T-cell (primary cell): ENCODE measurements around the gene PRKCZ. TPM values are rescaled to one million over a fixed set of nuclear protein-coding genes. Genes with fewer than 3 reads are reported as not detected.

ENCODE experiments used
- ATAC-seq, 4 experiments: fragments of 200-7000 bp in 3 of 4; fragments of 150-1000 bp in 1 of 4; cut with Tn5 transposase; replicated peaks in 1 of 4; 1 replicate in 3 of 4; 2 replicates in 1 of 4; pipeline ENCODE4 v1.10.0; 2021; ENCODE audit warnings: moderate library complexity in 3 of 4, mild to moderate bottlenecking in 2 of 4, moderate number of reproducible peaks in 1 of 4
- CTCF ChIA-PET, 2 donors: fragments of 300-600 bp; sonication (Branson Sonifier 250); formaldehyde crosslinking; loops; one replicate each; lab custom pipeline; 2022; ENCODE audit warnings: antibody characterized with exemption in 2 of 2; lab: Charles Lee
- POLR2A ChIA-PET, 2 donors: fragments of 300-600 bp; sonication (Branson Sonifier 250); formaldehyde crosslinking; loops; one replicate each; lab custom pipeline; 2022; ENCODE audit warnings: antibody characterized with exemption in 2 of 2; lab: Charles Lee
- DNase-seq, 35 experiments: peaks; one replicate each; pipeline versions ENCODE4 v3.0.0 to v3.0.0-alpha.2; 2013 to 2023
- H3K27ac ChIP-seq: one replicate; pipeline ENCODE4 v1.5.1; 2013; ENCODE audit warnings: low read length
- H3K27me3 ChIP-seq, 2 experiments: replicated peaks in 1 of 2; 1 replicate in 1 of 2; 2 replicates in 1 of 2; pipeline versions ENCODE4 v1.6.1 to v1.7.0; 2013; ENCODE audit warnings: low read length in 1 of 2, mixed read lengths in 1 of 2; ENCODE audit not compliant: control insufficient read depth in 2 of 2, insufficient read depth in 2 of 2; ENCODE audit errors: extremely low read depth in 1 of 2
- H3K36me3 ChIP-seq, 2 donors: 1 replicate in 1 of 2; 2 replicates in 1 of 2; pipeline versions ENCODE4 v1.6.1 to v1.7.0; 2013; ENCODE audit warnings: low read length in 1 of 2; ENCODE audit not compliant: control insufficient read depth in 2 of 2, insufficient read depth in 1 of 2; ENCODE audit errors: extremely low read depth in 1 of 2
- H3K4me1 ChIP-seq, 2 experiments: 1 replicate in 1 of 2; 2 replicates in 1 of 2; pipeline versions ENCODE4 v1.6.1 to v1.7.0; 2013; ENCODE audit warnings: low read length in 2 of 2, mixed read lengths in 1 of 2; ENCODE audit not compliant: insufficient read depth in 2 of 2, control insufficient read depth in 1 of 2; ENCODE audit errors: extremely low read depth in 1 of 2
- H3K4me3 ChIP-seq, 2 donors: 1 replicate in 1 of 2; 2 replicates in 1 of 2; pipeline versions ENCODE4 v1.5.1 to v1.7.0; 2013; ENCODE audit warnings: mild to moderate bottlenecking in 2 of 2, low read length in 1 of 2, moderate library complexity in 1 of 2; ENCODE audit not compliant: control insufficient read depth in 1 of 2; ENCODE audit errors: extremely low read depth in 1 of 2
- H3K9me3 ChIP-seq: 2 replicates; pipeline ENCODE4 v1.7.0; 2013
- H3K27ac Mint-ChIP-seq, 2 donors: one replicate each; pipeline ENCODE4 v1.8.0; 2020 to 2021; ENCODE audit warnings: mild to moderate bottlenecking in 2 of 2, mixed read lengths in 2 of 2
- H3K27me3 Mint-ChIP-seq, 2 donors: one replicate each; pipeline ENCODE4 v1.8.0; 2021 to 2022; ENCODE audit warnings: mixed read lengths in 2 of 2
- H3K36me3 Mint-ChIP-seq: one replicate; pipeline ENCODE4 v1.8.0; 2021; ENCODE audit warnings: mixed read lengths
- H3K4me1 Mint-ChIP-seq, 3 donors: one replicate each; pipeline ENCODE4 v1.8.0; 2020 to 2022; ENCODE audit warnings: mixed read lengths in 3 of 3, mild to moderate bottlenecking in 1 of 3
- H3K4me3 Mint-ChIP-seq, 3 donors: one replicate each; pipeline ENCODE4 v1.8.0; 2020 to 2022; ENCODE audit warnings: mild to moderate bottlenecking in 3 of 3, mixed read lengths in 3 of 3, moderate library complexity in 3 of 3
- H3K9me3 Mint-ChIP-seq, 3 donors: one replicate each; pipeline ENCODE4 v1.8.0; 2020 to 2022; ENCODE audit warnings: mixed read lengths in 3 of 3
- WGBS: methylation state at CpG from one replicate; pipeline ENCODE4 v1.1.5; 2013; ENCODE audit warnings: missing lambda C conversion rate; ENCODE audit not compliant: insufficient coverage; 5-methylcytosine and 5-hydroxymethylcytosine counted together
- total RNA-seq, 35 experiments: library from RNA in 6 of 35; stranded (reverse) in 6 of 35; fragments of 120-200 nt in 1 of 35; gene quantifications; one replicate each; pipeline versions ENCODE4 v1.2.1 to v1.2.4 and lab custom pipeline; 2013 to 2026

PRKCZ gene
- total RNA-seq, 5 donors from 2014 or later (not counting 1 experiment from before 2014, with no cell fraction given): 27.5 to 36.9 (median 31.0) TPM

- Mint-ChIP-seq H3K27me3 (no peaks in the 10 kb centered on the region), H3K36me3 (peaks cover 8% of the 10 kb centered on the region), H3K4me1 (peaks cover 36 to 51% (median 41%) of the 10 kb centered on the region in 3 donors), H3K27ac (peak overlapping the region; percentile 97 to 99), H3K4me3 (peak overlapping the region; percentile 88 to 96 (median 96)), H3K9me3 (no peaks in the 10 kb centered on the region)
- H3K36me3 ChIP-seq: peaks cover 0 to 6% of the 10 kb centered on the region in 2 donors
- peak overlapping the region; percentile 84 to 96 for H3K4me3 ChIP-seq
- ChIA-PET CTCF (interaction anchor here in 1 of 2 donors (1.0 kb wide), 1 partner anchor 25 kb away, joined by 3 read pairs; no protein-coding TSS in a partner anchor), POLR2A (interaction anchor here (0.6 to 2.4 kb wide), 5 partner anchors 22 to 81 kb away, joined by 3 to 16 read pairs (median 8); no protein-coding TSS in a partner anchor)
- DNase-seq: peak in 1 of 35 experiments; percentile 44
- H3K9me3 ChIP-seq: no peaks in the 10 kb centered on the region
- 20% methylated on average over 22 of the region's 32 CpGs for WGBS
- peaks cover 17 to 72% of the 10 kb centered on the region in 2 experiments for H3K4me1 ChIP-seq
- H3K27ac ChIP-seq: peak overlapping the region; percentile 75
- no peak for ATAC-seq
- H3K27me3 ChIP-seq: no peaks in the 10 kb centered on the region
Measured at GRCh38 chr1:2229911-2230731, 179.9 kb downstream of the PRKCZ start.

GRCh38 chr1:2230781-2231531 is 180.7 kb downstream of the PRKCZ start:
- H3K4me3 ChIP-seq: peak overlapping the region; percentile 84 to 96
- peaks cover 0 to 6% of the 10 kb centered on the region in 2 donors for H3K36me3 ChIP-seq
- H3K9me3 ChIP-seq: no peaks in the 10 kb centered on the region
- ChIA-PET POLR2A (interaction anchor here (0.5 to 2.4 kb wide), 8 partner anchors 10 to 81 kb away, joined by 3 to 16 read pairs (median 6); partner anchors contain the start of gene FAAP20 (in 1 of the 2)), CTCF (interaction anchor here in 1 of 2 donors (0.5 to 1.7 kb wide), 2 partner anchors 36 to 42 kb away, joined by 3 to 6 read pairs; partner anchors contain the start of gene FAAP20)
- H3K27ac ChIP-seq: peak overlapping the region; percentile 75
- no peaks in the 10 kb centered on the region for H3K9me3 Mint-ChIP-seq
- H3K4me3 Mint-ChIP-seq: peak overlapping the region; percentile 88 to 96 (median 96)
- ATAC-seq: peak in 1 of 4 experiments; percentile 4
- H3K27me3 Mint-ChIP-seq: no peaks in the 10 kb centered on the region
- peaks cover 8% of the 10 kb centered on the region for H3K36me3 Mint-ChIP-seq
- H3K4me1 Mint-ChIP-seq: peaks cover 44 to 59% (median 49%) of the 10 kb centered on the region in 3 donors
- 7% methylated on average over 26 of the region's 30 CpGs for WGBS
- H3K27me3 ChIP-seq: no peaks in the 10 kb centered on the region
- peak overlapping the region; percentile 97 to 99 for H3K27ac Mint-ChIP-seq
- peaks cover 25 to 80% of the 10 kb centered on the region in 2 experiments for H3K4me1 ChIP-seq
- peak in 34 of 35 experiments; percentile 50 to 81 (median 60) for DNase-seq

- ChIA-PET POLR2A (interaction anchor here (0.5 to 2.4 kb wide), 8 partner anchors 9 to 98 kb away, joined by 3 to 16 read pairs (median 4); partner anchors contain the start of gene FAAP20 (in 1 of the 2)), CTCF (interaction anchor here in 1 of 2 donors (0.5 to 1.7 kb wide), 2 partner anchors 37 to 42 kb away, joined by 3 to 6 read pairs; partner anchors contain the start of gene FAAP20)
- Histone ChIP-seq H3K4me1 (peaks cover 27 to 81% of the 10 kb centered on the region in 2 experiments), H3K27me3 (no peaks in the 10 kb centered on the region), H3K36me3 (peaks cover 0 to 6% of the 10 kb centered on the region in 2 donors), H3K9me3 (no peaks in the 10 kb centered on the region), H3K27ac (peak overlapping the region; percentile 75), H3K4me3 (peak overlapping the region; percentile 84 to 96)
- no peaks in the 10 kb centered on the region for H3K27me3 Mint-ChIP-seq
- peak; percentile 29 to 86 (median 69) for DNase-seq
- H3K4me1 Mint-ChIP-seq: peaks cover 49 to 67% (median 54%) of the 10 kb centered on the region in 3 donors
- peak overlapping the region; percentile 97 to 99 for H3K27ac Mint-ChIP-seq
- H3K36me3 Mint-ChIP-seq: peaks cover 8% of the 10 kb centered on the region
- H3K9me3 Mint-ChIP-seq: no peaks in the 10 kb centered on the region
- H3K4me3 Mint-ChIP-seq: peak overlapping the region; percentile 88 to 96 (median 96)
- 22% methylated on average over 21 of the region's 26 CpGs for WGBS
- peak; percentile 3 to 36 (median 9) for ATAC-seq
Measured at GRCh38 chr1:2231532-2232254, 181.5 kb downstream of the PRKCZ start.

- POLR2A ChIA-PET: interaction anchor here (0.6 to 2.4 kb wide), 5 partner anchors 16 to 69 kb away, joined by 3 to 16 read pairs (median 3); no protein-coding TSS in a partner anchor
- Histone ChIP-seq H3K4me1 (peaks cover 34 to 83% of the 10 kb centered on the region in 2 experiments), H3K4me3 (peak overlapping the region; percentile 84 to 96)
Measured at GRCh38 chr1:2232255-2232915, 182.2 kb downstream of the PRKCZ start.

GRCh38 chr1:2232916-2233438 is 182.8 kb downstream of the PRKCZ start:
- H3K9me3 ChIP-seq: no peaks in the 10 kb centered on the region
- ChIA-PET CTCF (interaction anchor here in 1 of 2 donors (0.5 to 1.7 kb wide), 2 partner anchors 38 to 603 kb away, joined by 3 to 6 read pairs; partner anchors contain the start of gene FAAP20), POLR2A (interaction anchor here in 1 of 2 donors (0.6 to 2.0 kb wide), 3 partner anchors 19 to 68 kb away, joined by 3 to 7 read pairs (median 6); no protein-coding TSS in a partner anchor)
- peaks cover 8% of the 10 kb centered on the region for H3K36me3 Mint-ChIP-seq
- 59% methylated on average over 13 of the region's 23 CpGs for WGBS
- H3K4me1 Mint-ChIP-seq: peaks cover 61 to 78% (median 64%) of the 10 kb centered on the region in 3 donors
- H3K4me1 ChIP-seq: peaks cover 39 to 88% of the 10 kb centered on the region in 2 experiments
- H3K36me3 ChIP-seq: peaks cover 0 to 6% of the 10 kb centered on the region in 2 donors
- H3K4me3 Mint-ChIP-seq: peak overlapping the region; percentile 88 to 96 (median 96)
- no peaks in the 10 kb centered on the region for H3K27me3 ChIP-seq
- H3K27ac ChIP-seq: peak overlapping the region; percentile 75
- peak overlapping the region; percentile 84 to 96 for H3K4me3 ChIP-seq
- DNase-seq: peak in 1 of 35 experiments; percentile 28
- no peaks in the 10 kb centered on the region for H3K9me3 Mint-ChIP-seq
- no peaks in the 10 kb centered on the region for H3K27me3 Mint-ChIP-seq
- ATAC-seq: no peak
- H3K27ac Mint-ChIP-seq: peak overlapping the region; percentile 98 to 99

More at GRCh38 chr1:2232255-2232915, 182.2 kb downstream of the PRKCZ start:
- H3K4me3 Mint-ChIP-seq: peak overlapping the region; percentile 88 to 96 (median 96)
- Histone ChIP-seq H3K27ac (peak overlapping the region; percentile 75), H3K36me3 (peaks cover 0 to 6% of the 10 kb centered on the region in 2 donors), H3K27me3 (no peaks in the 10 kb centered on the region), H3K9me3 (no peaks in the 10 kb centered on the region)
- peaks cover 56 to 74% (median 60%) of the 10 kb centered on the region in 3 donors for H3K4me1 Mint-ChIP-seq
- CTCF ChIA-PET: interaction anchor here in 1 of 2 donors (1.7 kb wide), 1 partner anchor 37 kb away, joined by 6 read pairs; the partner anchor contains the start of gene FAAP20
- H3K27ac Mint-ChIP-seq: peak overlapping the region; percentile 97 to 99
- no peak for ATAC-seq
- peaks cover 8% of the 10 kb centered on the region for H3K36me3 Mint-ChIP-seq
- peak in 1 of 35 experiments; percentile 28 for DNase-seq
- no peaks in the 10 kb centered on the region for H3K9me3 Mint-ChIP-seq
- H3K27me3 Mint-ChIP-seq: no peaks in the 10 kb centered on the region
- 30% methylated on average over 11 of the region's 17 CpGs for whole genome bisulfite sequencing
